ENCODE data around the gene KRTAP9-9. TPM values are rescaled to one million over a fixed set of nuclear protein-coding genes. Genes with fewer than 3 reads are reported as not detected.
"Not testable (repeated sequence)": the region's sequence is repeated elsewhere in the genome, so short reads cannot be mapped to it uniquely, and the experiment has no call there.

Gene KRTAP9-9
- not detected in 2 replicates for total RNA-seq (2021)
- long read RNA-seq: 0 reads

DNA sequence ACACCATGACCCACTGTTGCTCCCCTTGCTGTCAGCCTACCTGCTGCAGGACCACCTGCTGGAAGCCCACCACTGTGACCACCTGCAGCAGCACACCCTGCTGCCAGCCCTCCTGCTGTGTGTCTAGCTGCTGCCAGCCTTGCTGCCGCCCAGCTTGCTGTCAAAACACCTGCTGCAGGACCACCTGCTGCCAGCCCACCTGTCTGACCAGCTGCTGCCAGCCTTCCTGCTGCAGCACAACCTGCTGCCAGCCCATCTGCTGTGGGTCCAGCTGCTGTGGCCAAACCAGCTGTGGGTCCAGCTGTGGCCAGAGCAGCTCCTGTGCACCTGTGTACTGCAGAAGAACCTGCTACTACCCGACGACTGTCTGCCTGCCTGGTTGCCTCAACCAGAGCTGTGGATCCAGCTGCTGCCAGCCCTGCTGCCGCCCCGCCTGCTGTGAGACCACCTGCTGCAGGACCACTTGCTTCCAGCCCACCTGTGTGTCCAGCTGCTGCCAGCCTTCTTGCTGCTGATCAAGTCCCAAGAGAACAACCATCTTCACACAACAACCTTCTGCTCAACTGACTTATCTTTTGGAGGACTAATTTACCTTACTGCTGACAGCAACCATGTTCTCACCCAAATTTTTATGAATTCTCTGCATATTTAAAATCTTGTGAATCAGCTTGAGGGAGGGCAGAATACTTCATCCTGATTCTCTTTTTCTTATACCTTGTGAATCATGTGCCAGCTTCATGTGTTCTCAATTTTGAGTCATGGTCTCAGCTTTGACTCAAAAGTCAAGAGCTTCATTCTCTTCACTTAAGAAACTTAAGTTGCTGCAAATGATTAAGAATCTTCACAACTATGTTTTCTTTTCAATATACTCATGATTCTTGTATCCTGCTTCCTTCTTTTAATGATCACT lies at the start of gene KRTAP9-9:
Gene KRTAP9-9 (plus strand): TSS at position 4 of the 910 bp plus-strand sequence.
- not testable (repeated sequence) for H2BK20ac ChIP-seq (ENCODE audit: low read depth, low read length, poor library complexity, severe bottlenecking); H3K9ac ChIP-seq (ENCODE audit: extremely low read depth, insufficient read length, low read length); H3K4ac ChIP-seq (ENCODE audit: low read depth, low read length); H3K79me2 ChIP-seq (ENCODE audit: insufficient read depth, low read length); H2BK12ac ChIP-seq (ENCODE audit: insufficient read length, low read depth, low read length); H2BK5ac ChIP-seq (ENCODE audit: insufficient read length, low read length); H4K8ac ChIP-seq (replicated peaks; ENCODE audit: insufficient read length, low read depth, low read length); H3K9me3 Mint-ChIP-seq; H3K36me3 Mint-ChIP-seq (ENCODE audit: insufficient read depth in 1 of 3, low read depth in 3 of 3); H2AK5ac ChIP-seq (ENCODE audit: insufficient read length, low read length); H2BK15ac ChIP-seq (ENCODE audit: low read depth, low read length); H3K56ac ChIP-seq (ENCODE audit: insufficient read length, low read depth, low read length); H4K5ac ChIP-seq (ENCODE audit: insufficient read length, low read depth, low read length); H3K4me1 Mint-ChIP-seq; H3K27me3 ChIP-seq (ENCODE audit: insufficient read depth, low read length); H4K91ac ChIP-seq (ENCODE audit: insufficient read length, low read depth, low read length); H3K27ac Mint-ChIP-seq; H3K4me3 Mint-ChIP-seq; H3K18ac ChIP-seq (ENCODE audit: insufficient read length, low read depth, low read length); H3T11ph ChIP-seq (ENCODE audit: low read length); H3K4me2 ChIP-seq (ENCODE audit: insufficient read depth, insufficient read length, low read length); H2AFZ ChIP-seq (ENCODE audit: low read length); H3K23ac ChIP-seq (ENCODE audit: insufficient read length, low read depth, low read length); H4K20me1 ChIP-seq (ENCODE audit: control insufficient read depth, insufficient read depth, insufficient read length); H2BK120ac ChIP-seq (ENCODE audit: low read depth, low read length, poor library complexity, severe bottlenecking); H3K27ac ChIP-seq (ENCODE audit: insufficient read length, low read depth, low read length); DNase-seq; H3K9me3 ChIP-seq (ENCODE audit: control insufficient read depth, low read depth, low read length); H3K14ac ChIP-seq (ENCODE audit: insufficient read depth, low read length); H3K79me1 ChIP-seq (ENCODE audit: insufficient read depth, low read depth, low read length, poor library complexity, severe bottlenecking); H3K23me2 ChIP-seq (ENCODE audit: insufficient read length, low read depth, low read length, poor library complexity, severe bottlenecking); H3K4me1 ChIP-seq (ENCODE audit: insufficient read depth, low read length)
- H3K27me3 Mint-ChIP-seq (ENCODE audit: low read depth): peaks cover 16% of the 10 kb centered on the region
- WGBS (ENCODE audit: extremely low coverage, insufficient read length, low lambda C conversion rate): no CpG with 5 or more reads among the region's 5 CpGs
